ENCODE measurements around the gene COQ5. TPM values are rescaled to one million over a fixed set of nuclear protein-coding genes. Genes with fewer than 3 reads are reported as not detected.

COQ5 gene
- total and polyA plus RNA-seq, 2 donors (not counting 1 experiment from before 2014, with no cell fraction given) = 38.5 to 39.1 TPM

- H3K36me3 ChIP-seq (ENCODE audit: control insufficient read depth, insufficient read depth, low read length) = peaks cover 18% of the 10 kb centered on the region
- H3K9ac ChIP-seq (ENCODE audit: insufficient read depth, low read length) = no peak overlapping the region
- no peak overlapping the region for H3K4me2 ChIP-seq (ENCODE audit: extremely low read depth, insufficient read depth, low read length)
- no peaks in the 10 kb centered on the region for H3K27me3 ChIP-seq (ENCODE audit: control insufficient read depth, insufficient read depth, low read length)
- H2AFZ ChIP-seq (ENCODE audit: low read length) = no peak overlapping the region
- H3K27ac ChIP-seq (ENCODE audit: insufficient read depth, low read length) = no peak overlapping the region
- no peaks in the 10 kb centered on the region for H3K9me3 ChIP-seq (ENCODE audit: control insufficient read depth, insufficient read depth, low read depth, low read length)
- TF ChIP-seq CTCF (conservative IDR thresholded peaks at IDR 0.05 in 1 of 2, IDR thresholded peaks at IDR 0.05 in 1 of 2; ENCODE audit: low read depth in 1 of 2, low read length in 2 of 2) (no peak), EZH2 (IDR thresholded peaks at IDR 0.05; ENCODE audit: low read length, missing control alignments) (no peak)
- peaks cover 61% of the 10 kb centered on the region for H3K79me2 ChIP-seq (ENCODE audit: control insufficient read depth, insufficient read depth, low read length)
- H3K4me3 ChIP-seq (replicated peaks in 1 of 4; ENCODE audit: control extremely low read depth in 1 of 4, insufficient read depth in 1 of 4, low read depth in 3 of 4, low read length in 4 of 4) = no peak overlapping the region
- H4K20me1 ChIP-seq (ENCODE audit: control insufficient read depth, extremely low read depth, insufficient read depth, low read length) = peaks cover 5% of the 10 kb centered on the region
- DNase-seq (ENCODE audit: low read depth in 2 of 2) = no peak
- H3K4me1 ChIP-seq (ENCODE audit: control insufficient read depth, extremely low read depth, insufficient read depth, low read length) = peaks cover 5% of the 10 kb centered on the region
Observed at GRCh38 chr12:120465756-120466155, 63.2 kb downstream of the COQ5 start.

GRCh38 chr12:120463712-120464111, 65.2 kb downstream of the COQ5 start:
- Histone ChIP-seq H3K4me1 (ENCODE audit: control insufficient read depth, extremely low read depth, insufficient read depth, low read length) (peaks cover 2% of the 10 kb centered on the region), H3K27ac (ENCODE audit: insufficient read depth, low read length) (no peak overlapping the region), H3K9ac (ENCODE audit: insufficient read depth, low read length) (no peak overlapping the region), H3K4me3 (replicated peaks in 1 of 4; ENCODE audit: control extremely low read depth in 1 of 4, insufficient read depth in 1 of 4, low read depth in 3 of 4, low read length in 4 of 4) (no peak overlapping the region), H3K4me2 (ENCODE audit: extremely low read depth, insufficient read depth, low read length) (no peak overlapping the region), H2AFZ (ENCODE audit: low read length) (no peak overlapping the region), H4K20me1 (ENCODE audit: control insufficient read depth, extremely low read depth, insufficient read depth, low read length) (peaks cover 5% of the 10 kb centered on the region), H3K27me3 (ENCODE audit: control insufficient read depth, insufficient read depth, low read length) (no peaks in the 10 kb centered on the region), H3K79me2 (ENCODE audit: control insufficient read depth, insufficient read depth, low read length) (peaks cover 45% of the 10 kb centered on the region), H3K36me3 (ENCODE audit: control insufficient read depth, insufficient read depth, low read length) (peaks cover 18% of the 10 kb centered on the region), H3K9me3 (ENCODE audit: control insufficient read depth, insufficient read depth, low read depth, low read length) (no peaks in the 10 kb centered on the region)
- TF ChIP-seq CTCF (conservative IDR thresholded peaks at IDR 0.05 in 1 of 2, IDR thresholded peaks at IDR 0.05 in 1 of 2; ENCODE audit: low read depth in 1 of 2, low read length in 2 of 2) (no peak), EZH2 (IDR thresholded peaks at IDR 0.05; ENCODE audit: low read length, missing control alignments) (no peak)
- no peak for DNase-seq (ENCODE audit: low read depth in 2 of 2)

GRCh38 chr12:120462099-120462640, 66.8 kb downstream of the COQ5 start:
- no peak overlapping the region for H3K27ac ChIP-seq (ENCODE audit: insufficient read depth, low read length)
- H3K9me3 ChIP-seq (ENCODE audit: control insufficient read depth, insufficient read depth, low read depth, low read length) = no peaks in the 10 kb centered on the region
- peaks cover 18% of the 10 kb centered on the region for H3K36me3 ChIP-seq (ENCODE audit: control insufficient read depth, insufficient read depth, low read length)
- no peak for TF ChIP-seq CTCF (conservative IDR thresholded peaks at IDR 0.05 in 1 of 2, IDR thresholded peaks at IDR 0.05 in 1 of 2; ENCODE audit: low read depth in 1 of 2, low read length in 2 of 2)
- TF ChIP-seq EZH2 (IDR thresholded peaks at IDR 0.05; ENCODE audit: low read length, missing control alignments) = no peak
- H3K27me3 ChIP-seq (ENCODE audit: control insufficient read depth, insufficient read depth, low read length) = no peaks in the 10 kb centered on the region
- no peak overlapping the region for H2AFZ ChIP-seq (ENCODE audit: low read length)
- no peak overlapping the region for H3K9ac ChIP-seq (ENCODE audit: insufficient read depth, low read length)
- H3K79me2 ChIP-seq (ENCODE audit: control insufficient read depth, insufficient read depth, low read length) = peaks cover 30% of the 10 kb centered on the region
- no peak overlapping the region for H3K4me3 ChIP-seq (replicated peaks in 1 of 4; ENCODE audit: control extremely low read depth in 1 of 4, insufficient read depth in 1 of 4, low read depth in 3 of 4, low read length in 4 of 4)
- no peak overlapping the region for H3K4me2 ChIP-seq (ENCODE audit: extremely low read depth, insufficient read depth, low read length)
- H3K4me1 ChIP-seq (ENCODE audit: control insufficient read depth, extremely low read depth, insufficient read depth, low read length) = no peaks in the 10 kb centered on the region
- no peak for DNase-seq (ENCODE audit: low read depth in 2 of 2)
- H4K20me1 ChIP-seq (ENCODE audit: control insufficient read depth, extremely low read depth, insufficient read depth, low read length) = peaks cover 3% of the 10 kb centered on the region
